HepG2 (cell line): ENCODE data around the gene JDP2.

Experiments
- CBFB ChIP-seq: sonication (generic); formaldehyde crosslinking; IDR thresholded peaks from 2 replicates; pipeline ENCODE4 v1.4.0; 2020; ENCODE audit warnings: missing genetic modification reagents
- CBX2 ChIP-seq, 2 experiments: fragments of 200-600 bp in 1 of 2; sonication (generic); formaldehyde crosslinking in 1 of 2; IDR thresholded peaks; 2 replicates each; pipeline versions ENCODE4 v1.7.0 to v1.8.1; 2018 to 2022; ENCODE audit warnings: low read depth in 2 of 2, low read length in 1 of 2, mild to moderate bottlenecking in 1 of 2, missing genetic modification reagents in 1 of 2
- EP300 ChIP-seq, 3 experiments: sonication (generic) in 1 of 3; formaldehyde crosslinking in 1 of 3; IDR thresholded peaks; 2 replicates each; pipeline versions ENCODE4 v1.5.1 to v1.6.1; 2011 to 2020; ENCODE audit warnings: low read depth in 2 of 3, low read length in 2 of 3, borderline replicate concordance in 1 of 3, improper control_type of control experiment in 1 of 3, mild to moderate bottlenecking in 1 of 3, missing genetic modification reagents in 1 of 3, moderate library complexity in 1 of 3
- EZH2 ChIP-seq: conservative IDR thresholded peaks from 2 replicates; pipeline ENCODE4 v1.6.1; 2012; ENCODE audit warnings: mild to moderate bottlenecking, low read depth, low read length, moderate library complexity
- HNRNPH1 ChIP-seq: fragments of 200-400 bp; formaldehyde crosslinking; optimal IDR thresholded peaks from 2 replicates; pipeline ENCODE3; 2017; ENCODE audit warnings: mild to moderate bottlenecking, low read depth, low read length
- PBX2 ChIP-seq: IDR thresholded peaks from 2 replicates; pipeline ENCODE4 v1.6.1; 2016; ENCODE audit warnings: control low read depth
- POLR2AphosphoS5 ChIP-seq: IDR thresholded peaks from 2 replicates; pipeline ENCODE4 v1.6.1; 2012; ENCODE audit warnings: low read depth, low read length
- SRF ChIP-seq: IDR thresholded peaks from 2 replicates; pipeline ENCODE4 v1.6.1; 2011; ENCODE audit warnings: mild to moderate bottlenecking, low read depth, low read length, moderate library complexity
- THAP8 ChIP-seq: sonication (generic); formaldehyde crosslinking; IDR thresholded peaks from 2 replicates; pipeline ENCODE4 v1.5.1; 2020; ENCODE audit warnings: missing genetic modification reagents, mild to moderate bottlenecking, borderline replicate concordance
- ZKSCAN1 ChIP-seq: fragments of 150-350 bp; IDR thresholded peaks from 2 replicates; pipeline ENCODE4 v1.6.1; 2014; ENCODE audit warnings: low read length
- ZNF577 ChIP-seq: sonication (generic); formaldehyde crosslinking; IDR thresholded peaks from 2 replicates; pipeline ENCODE4 v1.4.0; 2020; ENCODE audit warnings: mild to moderate bottlenecking, low read depth, missing genetic modification reagents, borderline replicate concordance
- ZNF740 ChIP-seq: sonication (generic); formaldehyde crosslinking; IDR thresholded peaks from 2 replicates; pipeline ENCODE4 v1.4.0; 2020; ENCODE audit warnings: missing genetic modification reagents

- TF ChIP-seq THAP8 (CRISPR knock-in tag) (no peak), EZH2 (no peak), POLR2AphosphoS5 (no peak), HNRNPH1 (no peak), ZNF740 (CRISPR knock-in tag) (no peak), CBX2 (IDR thresholded peaks at IDR 0.05; ENCODE audit: low read depth, low read length) (no peak), CBX2 (CRISPR knock-in tag; IDR thresholded peaks at IDR 0.05; ENCODE audit: low read depth) (no peak), SRF (no peak), CBFB (CRISPR knock-in tag) (no peak), ZKSCAN1 (no peak), PBX2 (CRISPR knock-in tag) (no peak), ZNF577 (CRISPR knock-in tag) (no peak), EP300 (IDR thresholded peaks at IDR 0.05; ENCODE audit: low read depth in 2 of 2, low read length in 2 of 2) (no peak), EP300 (CRISPR knock-in tag; IDR thresholded peaks at IDR 0.05; ENCODE audit: borderline replicate concordance) (no peak)
These were observed 28.5 kb upstream of the JDP2 start for GRCh38 chr14:75399321-75399720.
